ENCODE measurements around the gene DPH5.

DPH5 gene

DNA sequence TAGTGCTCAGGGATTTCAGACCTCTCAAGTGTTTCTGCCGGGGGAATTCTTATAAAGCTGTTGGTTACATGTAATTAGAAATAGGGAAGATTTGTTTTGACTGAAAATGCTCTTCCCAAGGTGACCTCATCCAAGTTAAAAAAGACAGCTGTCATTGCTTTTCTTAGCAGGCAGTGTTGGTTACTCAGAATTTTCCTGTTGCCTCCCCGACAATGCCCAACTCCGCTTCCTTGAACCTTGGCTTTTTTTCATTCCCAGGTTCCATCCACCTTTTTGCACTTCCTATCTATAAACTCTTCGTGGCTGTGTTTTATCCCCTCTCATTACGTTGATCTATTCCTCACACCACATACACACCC, 825 bp upstream of the DPH5 start:
- in situ Hi-C loops (cut with HindIII; ENCODE audit: low pct_unique_long_range_greater_than_20kb, low sequenced_read_pairs), result no loop called here
- DNase-seq (ENCODE audit: low read depth in 1 of 2, low spot score in 1 of 2), result no peak

GRCh38 chr1:101025283-101025656, 314 bp downstream of the DPH5 start:
- in situ Hi-C loops (cut with HindIII; ENCODE audit: low pct_unique_long_range_greater_than_20kb, low sequenced_read_pairs), result no loop called here
- TF ChIP-seq JUND (IDR thresholded peaks at IDR 0.05; ENCODE audit: low read depth), result no peak
- DNase-seq (ENCODE audit: low read depth in 1 of 2, low spot score in 1 of 2), result peak in 1 of 2 experiments; percentile 6

More for the DNA sequence above, 825 bp upstream of the DPH5 start:
- TF ChIP-seq JUND (IDR thresholded peaks at IDR 0.05; ENCODE audit: low read depth), result no peak

DNA sequence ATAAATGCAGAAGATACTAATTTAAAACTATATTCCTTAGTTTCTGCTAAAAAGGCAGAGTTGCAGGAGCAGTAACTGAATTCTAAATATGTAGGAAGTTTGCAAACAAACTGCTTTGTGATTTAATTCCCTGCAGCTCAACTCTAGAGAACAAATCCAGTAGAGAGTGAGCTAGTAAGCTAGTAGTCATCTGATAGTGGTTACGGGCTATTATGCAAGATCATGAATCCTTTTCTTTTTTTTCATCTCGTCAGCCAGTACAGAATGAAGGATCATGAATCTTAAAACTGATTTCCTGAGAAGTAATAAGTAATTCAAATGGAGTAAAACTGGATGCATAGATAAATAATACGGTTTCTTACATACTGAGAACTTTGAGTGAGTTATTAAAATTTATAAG, 3.3 kb downstream of the DPH5 start:
- TF ChIP-seq JUND (IDR thresholded peaks at IDR 0.05; ENCODE audit: low read depth), result no peak
- in situ Hi-C loops (cut with HindIII; ENCODE audit: low pct_unique_long_range_greater_than_20kb, low sequenced_read_pairs), result no loop called here
- DNase-seq (ENCODE audit: low read depth in 1 of 2, low spot score in 1 of 2), result no peak

GRCh38 chr1:101017448-101017847, 8.1 kb downstream of the DPH5 start:
- no peak for TF ChIP-seq JUND (IDR thresholded peaks at IDR 0.05; ENCODE audit: low read depth)
- in situ Hi-C loops (cut with HindIII; ENCODE audit: low pct_unique_long_range_greater_than_20kb, low sequenced_read_pairs), result no loop called here
- DNase-seq (ENCODE audit: low read depth in 1 of 2, low spot score in 1 of 2), result no peak

- no peak for TF ChIP-seq JUND (IDR thresholded peaks at IDR 0.05; ENCODE audit: low read depth)
- no peak for DNase-seq (ENCODE audit: low read depth in 1 of 2, low spot score in 1 of 2)
- in situ Hi-C loops (cut with HindIII; ENCODE audit: low pct_unique_long_range_greater_than_20kb, low sequenced_read_pairs), result no loop called here
Observed at GRCh38 chr1:101013776-101014175, 11.8 kb downstream of the DPH5 start.

DNA sequence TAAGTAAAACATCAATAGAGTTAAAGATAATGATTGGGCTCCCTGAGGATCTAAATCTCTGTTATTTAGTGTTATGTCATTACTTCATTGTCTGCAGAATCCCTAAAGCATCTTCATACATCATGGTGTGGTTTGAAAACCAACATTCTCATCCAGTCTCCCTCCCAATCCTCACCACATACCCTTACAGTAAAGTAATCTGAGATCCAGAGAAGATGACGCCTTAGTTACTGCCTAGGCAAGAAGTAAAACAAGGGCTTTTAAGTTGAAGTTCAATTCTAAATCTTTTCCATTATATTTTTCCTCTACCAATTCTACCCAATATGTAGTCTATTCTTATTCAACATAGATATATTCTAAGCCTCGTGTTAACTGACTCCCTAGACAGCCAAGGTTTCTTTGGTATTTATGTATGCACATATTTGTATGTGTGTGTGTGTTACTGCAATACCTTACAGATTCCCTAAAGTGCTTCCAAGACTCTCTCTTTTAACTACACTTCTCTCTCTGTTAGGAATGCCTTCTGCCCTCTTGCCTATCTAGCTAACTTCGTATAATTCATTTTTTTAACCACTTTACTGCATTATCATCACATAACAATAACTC, 17.3 kb downstream of the DPH5 start:
- TF ChIP-seq JUND (IDR thresholded peaks at IDR 0.05; ENCODE audit: low read depth), result no peak
- in situ Hi-C loops (cut with HindIII; ENCODE audit: low pct_unique_long_range_greater_than_20kb, low sequenced_read_pairs), result no loop called here
- no peak for DNase-seq (ENCODE audit: low read depth in 1 of 2, low spot score in 1 of 2)

- in situ Hi-C loops (cut with HindIII; ENCODE audit: low pct_unique_long_range_greater_than_20kb, low sequenced_read_pairs), result no loop called here
- no peak for TF ChIP-seq JUND (IDR thresholded peaks at IDR 0.05; ENCODE audit: low read depth)
- no peak for DNase-seq (ENCODE audit: low read depth in 1 of 2, low spot score in 1 of 2)
Observed at GRCh38 chr1:101006553-101006952, 19.0 kb downstream of the DPH5 start.

DNA sequence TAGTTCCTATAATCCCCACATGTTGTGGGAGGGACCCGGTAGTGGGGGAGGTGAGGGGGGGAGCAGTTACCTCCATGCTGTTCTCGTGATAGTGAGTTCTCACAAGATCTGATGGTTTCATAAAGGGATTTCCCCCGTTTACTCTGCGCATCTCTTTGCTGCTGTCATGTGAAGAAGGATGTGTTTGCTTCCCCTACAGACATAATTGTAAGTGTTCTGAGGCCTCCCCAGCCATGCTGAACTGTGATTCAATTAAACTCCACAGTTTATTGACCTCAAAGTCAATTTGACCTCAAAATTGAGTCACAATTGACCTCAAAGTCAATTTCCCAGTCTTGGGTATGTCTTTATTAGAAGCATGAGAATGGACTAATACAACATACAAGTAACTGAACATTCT, 19.7 kb downstream of the DPH5 start:
- no peak for TF ChIP-seq JUND (IDR thresholded peaks at IDR 0.05; ENCODE audit: low read depth)
- in situ Hi-C loops (cut with HindIII; ENCODE audit: low pct_unique_long_range_greater_than_20kb, low sequenced_read_pairs), result no loop called here
- DNase-seq (ENCODE audit: low read depth in 1 of 2, low spot score in 1 of 2), result no peak

DNA sequence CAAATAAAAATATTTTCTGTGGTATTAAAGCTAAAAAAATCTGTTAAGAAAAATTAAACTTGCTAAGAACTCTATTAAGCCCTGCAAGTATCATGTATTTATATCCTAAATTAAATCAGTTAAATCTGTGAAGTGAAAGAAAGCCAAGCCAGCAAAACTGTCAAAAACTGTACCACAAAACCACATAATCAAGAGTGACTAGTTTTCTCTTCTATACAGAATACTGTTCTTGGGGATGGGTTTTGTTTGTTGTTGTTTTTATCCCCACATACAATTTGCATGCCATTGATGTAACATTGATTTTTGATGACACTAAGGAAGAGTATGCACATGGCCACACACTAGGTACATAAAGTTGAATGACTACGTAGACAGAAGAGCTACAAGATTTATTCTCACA, 20.4 kb downstream of the DPH5 start:
- in situ Hi-C loops (cut with HindIII; ENCODE audit: low pct_unique_long_range_greater_than_20kb, low sequenced_read_pairs), result no loop called here
- TF ChIP-seq JUND (IDR thresholded peaks at IDR 0.05; ENCODE audit: low read depth), result no peak

DNA sequence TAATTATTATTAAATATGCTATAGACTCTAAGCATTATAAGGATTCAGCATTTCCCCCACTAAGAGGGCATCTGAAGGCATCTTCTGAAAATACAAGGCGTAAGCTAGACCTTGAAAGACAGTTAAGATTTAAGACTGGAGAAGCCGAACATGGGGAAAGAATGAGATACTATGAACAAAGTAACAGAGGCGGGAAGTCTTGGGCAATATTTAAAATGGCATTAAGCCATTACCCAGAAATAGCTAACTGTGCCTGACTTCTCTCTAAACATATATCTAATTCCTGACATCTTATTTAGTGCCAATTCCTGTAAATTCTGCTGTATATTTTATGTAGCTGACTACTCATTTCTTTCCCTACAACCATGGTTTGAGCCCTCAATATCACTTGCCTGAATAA, 20.9 kb downstream of the DPH5 start:
- in situ Hi-C loops (cut with HindIII; ENCODE audit: low pct_unique_long_range_greater_than_20kb, low sequenced_read_pairs), result no loop called here
- DNase-seq (ENCODE audit: low read depth in 1 of 2, low spot score in 1 of 2), result no peak
- TF ChIP-seq JUND (IDR thresholded peaks at IDR 0.05; ENCODE audit: low read depth), result no peak

More for the DNA sequence above, 20.4 kb downstream of the DPH5 start:
- no peak for DNase-seq (ENCODE audit: low read depth in 1 of 2, low spot score in 1 of 2)

- in situ Hi-C loops (cut with HindIII; ENCODE audit: low pct_unique_long_range_greater_than_20kb, low sequenced_read_pairs), result no loop called here
- no peak for TF ChIP-seq JUND (IDR thresholded peaks at IDR 0.05; ENCODE audit: low read depth)
- DNase-seq (ENCODE audit: low read depth in 1 of 2, low spot score in 1 of 2), result peak in 1 of 2 experiments; percentile 80
Observed at GRCh38 chr1:101004061-101004460, 21.5 kb downstream of the DPH5 start.

DNA sequence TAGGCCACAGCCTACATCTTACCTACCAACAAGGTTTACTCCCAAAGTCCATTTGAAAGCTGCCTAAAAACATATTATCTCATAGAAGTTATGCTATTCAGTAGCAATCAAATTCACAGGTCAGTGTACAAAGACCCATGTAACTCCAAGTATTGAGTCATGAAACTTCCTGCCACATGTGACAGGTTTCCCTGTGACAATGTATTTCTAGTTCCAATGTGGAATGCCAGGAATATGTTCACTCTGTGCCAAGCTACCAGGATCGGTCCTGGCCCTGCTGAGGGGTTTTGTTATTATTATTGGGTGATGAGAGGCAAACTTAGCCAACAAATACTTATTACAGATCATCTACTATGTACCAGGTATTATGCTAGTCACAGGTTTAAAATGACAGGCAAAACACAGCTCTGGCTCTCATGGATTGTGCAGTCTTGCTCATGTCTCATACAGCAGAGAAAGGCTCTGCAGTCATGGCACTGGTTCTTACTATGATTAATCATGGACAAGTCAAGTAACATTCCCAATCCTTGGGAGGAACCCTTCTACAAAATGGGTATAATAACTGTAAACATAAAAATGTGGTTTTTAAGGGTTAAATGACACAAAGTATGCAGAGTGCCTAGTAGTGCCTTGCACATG, 22.5 kb downstream of the DPH5 start:
- in situ Hi-C loops (cut with HindIII; ENCODE audit: low pct_unique_long_range_greater_than_20kb, low sequenced_read_pairs), result no loop called here
- TF ChIP-seq JUND (IDR thresholded peaks at IDR 0.05; ENCODE audit: low read depth), result no peak
- DNase-seq (ENCODE audit: low read depth in 1 of 2, low spot score in 1 of 2), result no peak

- TF ChIP-seq JUND (IDR thresholded peaks at IDR 0.05; ENCODE audit: low read depth), result no peak
- in situ Hi-C loops (cut with HindIII; ENCODE audit: low pct_unique_long_range_greater_than_20kb, low sequenced_read_pairs), result no loop called here
- DNase-seq (ENCODE audit: low read depth in 1 of 2, low spot score in 1 of 2), result no peak
Observed at GRCh38 chr1:101002551-101002950, 23.0 kb downstream of the DPH5 start.

Measured in T47D (cell line).